Esophagus muscularis mucosa (tissue), 4 donors: ENCODE results near the gene CACNA2D2. TPM values are rescaled to one million over a fixed set of nuclear protein-coding genes. Genes with fewer than 3 reads are reported as not detected.

ENCODE experiments used
- DNase-seq: peaks from one replicate; pipeline ENCODE4 v3.0.0-alpha.2; 2017; ENCODE audit errors: extremely low spot score
- H3K27ac ChIP-seq, 4 donors: fragments of 200-600 bp; sonication (generic); replicated peaks in 1 of 4; 1 replicate in 3 of 4; 2 replicates in 1 of 4; pipeline ENCODE4 v1.5.1; 2016 to 2019; ENCODE audit warnings: mild to moderate bottlenecking in 1 of 4
- H3K27me3 ChIP-seq, 4 donors: fragments of 200-600 bp; sonication (generic); one replicate each; pipeline versions ENCODE4 v1.5.1 to v1.6.0; 2016 to 2019
- H3K36me3 ChIP-seq, 4 donors: fragments of 200-600 bp; sonication (generic); one replicate each; pipeline ENCODE4 v1.5.1; 2016 to 2019
- H3K4me1 ChIP-seq, 4 donors: fragments of 200-600 bp; sonication (generic); one replicate each; pipeline ENCODE4 v1.5.1; 2016 to 2019
- H3K4me3 ChIP-seq, 4 donors: fragments of 200-600 bp; sonication (generic); 1 replicate in 2 of 4; 2 replicates in 2 of 4; pipeline ENCODE4 v1.5.1; 2016 to 2019; ENCODE audit warnings: mild to moderate bottlenecking in 4 of 4, moderate library complexity in 1 of 4
- H3K9me3 ChIP-seq, 4 donors: fragments of 200-600 bp; sonication (generic); 1 replicate in 3 of 4; 2 replicates in 1 of 4; pipeline ENCODE4 v1.5.1; 2016 to 2019
- EP300 ChIP-seq: sonication (generic); formaldehyde crosslinking; IDR thresholded peaks from one replicate; pipeline ENCODE4 v1.6.1; 2017; ENCODE audit warnings: antibody characterized with exemption
- POLR2A ChIP-seq: fragments of 450-650 bp; IDR thresholded peaks from one replicate; pipeline ENCODE4 v1.6.1; 2017; ENCODE audit warnings: antibody characterized with exemption, moderate library complexity, mild to moderate bottlenecking, low read depth
- POLR2AphosphoS5 ChIP-seq, 2 donors: sonication (generic); formaldehyde crosslinking; IDR thresholded peaks; one replicate each; pipeline ENCODE4 v1.6.1; 2017; ENCODE audit warnings: antibody characterized with exemption in 2 of 2
- WGBS: methylation state at CpG from one replicate; pipeline ENCODE4 v1.1.5; 2018; 5-methylcytosine and 5-hydroxymethylcytosine counted together
- intact Hi-C: fragments of 100-400 bp; cut with DNase I; formaldehyde crosslinking; loops from one replicate; pipeline ENCODE4 v1.15.1; 2023
- total RNA-seq, 4 donors: library from RNA; depleted of rRNA; stranded (reverse); fragments of >200 nt; gene quantifications; one replicate each; pipeline versions ENCODE4 v1.1.0 to v1.2.1, GENCODE V29; 2016
- TF ChIP-seq, protein P1 (sequence below), 3 experiments: fragments of 200-600 bp in 2 of 3; fragments of 450-650 bp in 1 of 3; sonication (generic) in 2 of 3; IDR thresholded peaks; one replicate each; pipeline ENCODE4 v1.5.1; 2017 to 2019; ENCODE audit warnings: antibody characterized with exemption in 3 of 3, mild to moderate bottlenecking in 2 of 3, moderate library complexity in 1 of 3

CACNA2D2 gene
- total RNA-seq, 4 donors from 2014 or later = 0.84 to 2.8 (median 1.1) TPM

DNA sequence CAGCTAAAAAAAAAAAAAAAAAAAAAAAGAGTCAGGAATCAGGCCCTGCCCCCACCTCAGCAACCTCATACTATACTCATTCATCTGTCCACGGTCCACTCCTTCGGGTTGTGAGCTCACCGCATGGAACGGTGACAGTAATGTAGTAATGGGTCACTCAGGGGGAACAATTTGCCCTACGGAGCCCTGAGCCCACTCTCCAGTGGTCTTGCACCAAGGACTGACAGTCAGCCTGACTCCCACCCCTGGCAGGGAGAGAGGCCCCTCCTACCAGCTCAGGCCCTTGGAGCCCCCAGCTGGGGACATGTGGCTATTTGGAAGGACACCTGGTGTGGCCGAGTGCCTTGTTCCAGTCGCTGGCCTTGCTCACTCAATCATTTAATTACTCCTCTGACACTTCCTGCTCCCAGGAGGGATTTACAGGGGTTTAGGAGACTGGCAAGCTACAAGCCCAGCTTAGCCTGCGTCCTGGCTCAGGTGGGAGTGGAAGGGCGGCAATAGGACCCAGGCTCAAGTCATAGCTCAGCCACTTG, 19.9 kb upstream of the CACNA2D2 start:
- 66% methylated on average over 7 of the region's 9 CpGs for WGBS
- intact Hi-C loops = no loop called here

DNA sequence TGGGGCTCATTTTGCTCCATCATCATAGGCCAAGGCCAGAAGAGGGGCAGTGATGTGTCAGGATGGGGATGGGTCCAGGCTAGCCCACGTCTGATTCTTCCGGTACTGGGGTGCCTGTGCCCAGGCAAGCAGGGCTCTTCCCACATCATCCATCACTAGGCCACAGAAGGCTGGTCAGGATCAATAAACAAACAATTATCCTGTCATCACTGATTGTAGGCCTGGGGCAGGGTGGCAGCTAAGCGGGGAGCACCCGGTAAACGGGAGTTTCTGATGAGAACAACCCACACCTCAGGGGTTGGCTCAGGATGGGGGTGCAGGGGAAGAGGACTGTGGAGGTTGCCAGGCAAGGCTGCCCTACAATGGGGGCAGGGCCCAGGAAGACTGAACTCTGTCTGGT, 18.1 kb upstream of the CACNA2D2 start:
- no peak overlapping the region for H3K4me3 ChIP-seq
- no peaks in the 10 kb centered on the region for H3K36me3 ChIP-seq
- H3K27me3 ChIP-seq = peaks cover 0 to 11% (median 0%) of the 10 kb centered on the region in 4 donors
- H3K4me1 ChIP-seq = peaks cover 0 to 5% (median 4%) of the 10 kb centered on the region in 4 donors
- TF ChIP-seq EP300 = no peak
- TF ChIP-seq POLR2A = no peak
- TF ChIP-seq, protein P1, sequence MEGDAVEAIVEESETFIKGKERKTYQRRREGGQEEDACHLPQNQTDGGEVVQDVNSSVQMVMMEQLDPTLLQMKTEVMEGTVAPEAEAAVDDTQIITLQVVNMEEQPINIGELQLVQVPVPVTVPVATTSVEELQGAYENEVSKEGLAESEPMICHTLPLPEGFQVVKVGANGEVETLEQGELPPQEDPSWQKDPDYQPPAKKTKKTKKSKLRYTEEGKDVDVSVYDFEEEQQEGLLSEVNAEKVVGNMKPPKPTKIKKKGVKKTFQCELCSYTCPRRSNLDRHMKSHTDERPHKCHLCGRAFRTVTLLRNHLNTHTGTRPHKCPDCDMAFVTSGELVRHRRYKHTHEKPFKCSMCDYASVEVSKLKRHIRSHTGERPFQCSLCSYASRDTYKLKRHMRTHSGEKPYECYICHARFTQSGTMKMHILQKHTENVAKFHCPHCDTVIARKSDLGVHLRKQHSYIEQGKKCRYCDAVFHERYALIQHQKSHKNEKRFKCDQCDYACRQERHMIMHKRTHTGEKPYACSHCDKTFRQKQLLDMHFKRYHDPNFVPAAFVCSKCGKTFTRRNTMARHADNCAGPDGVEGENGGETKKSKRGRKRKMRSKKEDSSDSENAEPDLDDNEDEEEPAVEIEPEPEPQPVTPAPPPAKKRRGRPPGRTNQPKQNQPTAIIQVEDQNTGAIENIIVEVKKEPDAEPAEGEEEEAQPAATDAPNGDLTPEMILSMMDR (IDR thresholded peaks at IDR 0.05) = no peak
- TF ChIP-seq POLR2AphosphoS5 (IDR thresholded peaks at IDR 0.05) = no peak
- WGBS = 82% methylated on average over 2 of the region's 5 CpGs
- no peak overlapping the region for H3K27ac ChIP-seq
- H3K9me3 ChIP-seq = no peaks in the 10 kb centered on the region
- intact Hi-C loops = no loop called here
- no peak for DNase-seq

More for the DNA sequence above, 19.9 kb upstream of the CACNA2D2 start:
- TF ChIP-seq, protein P1 (IDR thresholded peaks at IDR 0.05) = no peak
- TF ChIP-seq EP300 = no peak
- Histone ChIP-seq H3K27me3 (peaks cover 0 to 27% (median 0%) of the 10 kb centered on the region in 4 donors), H3K4me3 (no peak overlapping the region), H3K9me3 (no peaks in the 10 kb centered on the region), H3K27ac (no peak overlapping the region), H3K36me3 (no peaks in the 10 kb centered on the region), H3K4me1 (no peaks in the 10 kb centered on the region)
- no peak for DNase-seq

DNA sequence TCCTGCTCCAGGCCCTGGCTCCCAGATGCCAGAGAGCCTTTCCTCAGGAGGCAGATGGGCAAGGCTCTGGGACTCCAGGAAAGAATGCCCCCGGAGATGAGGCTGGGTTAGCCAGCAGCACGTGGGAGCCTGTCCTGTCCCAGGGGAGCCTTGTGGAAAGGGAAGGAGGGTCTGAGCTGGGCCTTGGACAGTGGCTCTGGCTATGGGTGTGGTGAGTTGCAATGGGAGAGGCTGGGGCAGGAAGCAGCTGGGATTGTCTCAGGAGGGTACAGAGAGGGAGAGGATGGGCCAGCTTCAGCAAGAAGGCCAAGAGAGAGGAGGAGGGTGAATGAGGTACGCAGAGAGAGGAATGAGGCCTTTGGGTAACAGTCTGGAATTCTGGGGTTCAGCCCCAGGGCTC, 17.4 kb upstream of the CACNA2D2 start:
- H3K4me1 ChIP-seq = peaks cover 7 to 12% (median 11%) of the 10 kb centered on the region in 4 donors
- H3K9me3 ChIP-seq = no peaks in the 10 kb centered on the region
- H3K27me3 ChIP-seq = peaks cover 0 to 9% (median 0%) of the 10 kb centered on the region in 4 donors
- intact Hi-C loops = no loop called here
- H3K4me3 ChIP-seq = no peak overlapping the region
- TF ChIP-seq POLR2AphosphoS5 (IDR thresholded peaks at IDR 0.05) (no peak), POLR2A (no peak), EP300 (no peak)
- TF ChIP-seq, protein P1 (IDR thresholded peaks at IDR 0.05) = no peak
- H3K27ac ChIP-seq = no peak overlapping the region
- no peaks in the 10 kb centered on the region for H3K36me3 ChIP-seq
- 59% methylated on average over 3 of the region's 3 CpGs for WGBS
- no peak for DNase-seq

DNA sequence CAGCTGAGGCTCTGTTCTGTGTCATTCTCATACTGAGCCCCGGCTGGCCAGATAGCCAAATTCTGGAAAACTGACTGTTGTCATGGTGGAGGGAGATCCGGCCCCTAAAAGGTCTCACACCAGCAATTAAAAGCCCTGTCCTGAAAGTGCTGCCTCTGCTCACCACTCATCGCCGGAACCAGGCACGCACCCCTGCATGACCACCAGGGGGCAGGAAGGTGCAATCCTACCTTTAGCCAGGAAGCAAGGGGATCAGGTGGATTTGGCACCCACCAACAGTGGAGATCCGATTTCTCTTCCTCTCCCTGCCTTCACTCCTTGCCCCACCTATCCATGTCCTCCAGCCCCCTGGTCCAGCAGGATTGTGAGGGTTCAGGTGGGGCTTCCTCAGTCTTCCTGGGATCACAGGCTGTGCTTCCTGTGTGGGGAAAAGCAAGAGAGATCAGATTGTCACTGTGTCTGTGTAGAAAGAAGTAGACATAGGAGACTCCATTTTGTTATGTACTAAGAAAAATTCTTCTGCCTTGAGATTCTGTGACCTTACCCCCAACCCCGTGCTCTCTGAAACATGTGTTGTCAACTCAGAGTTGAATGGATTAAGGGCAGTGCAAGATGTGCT, 16.1 kb upstream of the CACNA2D2 start:
- WGBS = 20% methylated on average over 7 of the region's 7 CpGs
- H3K27me3 ChIP-seq = peaks cover 0 to 6% (median 0%) of the 10 kb centered on the region in 4 donors
- TF ChIP-seq, protein P1 (IDR thresholded peaks at IDR 0.05) = peak; percentile 74 to 86 (median 77)
- no peak for TF ChIP-seq POLR2AphosphoS5 (IDR thresholded peaks at IDR 0.05)
- no peak overlapping the region for H3K4me3 ChIP-seq
- peaks cover 15 to 20% (median 18%) of the 10 kb centered on the region in 4 donors for H3K4me1 ChIP-seq
- DNase-seq = no peak
- no peaks in the 10 kb centered on the region for H3K9me3 ChIP-seq
- intact Hi-C loops = no loop called here
- H3K36me3 ChIP-seq = no peaks in the 10 kb centered on the region
- H3K27ac ChIP-seq = no peak overlapping the region

DNA sequence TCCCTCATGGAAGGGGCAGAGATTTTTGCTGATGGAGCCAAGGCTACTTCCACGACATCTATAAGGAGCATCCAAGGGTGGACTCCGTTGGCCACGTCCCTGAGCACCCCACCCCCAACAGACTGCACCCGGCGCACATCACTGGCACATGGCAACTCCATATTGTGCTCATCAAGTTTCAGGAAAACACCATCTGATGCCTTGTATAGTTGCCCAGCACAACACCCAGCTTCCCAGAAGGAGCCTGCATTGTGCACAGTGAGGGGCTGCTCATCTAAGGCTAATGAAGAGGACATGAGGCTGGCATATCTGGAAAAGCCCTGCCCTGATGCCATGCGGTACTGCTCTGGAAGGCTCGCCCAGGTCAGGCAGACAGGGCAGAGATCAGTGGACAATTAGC, 15.0 kb upstream of the CACNA2D2 start:
- no peak for DNase-seq
- H3K27me3 ChIP-seq = peaks cover 0 to 6% (median 0%) of the 10 kb centered on the region in 4 donors
- 92% methylated on average over 2 of the region's 7 CpGs for WGBS
- intact Hi-C loops = no loop called here
- H3K4me3 ChIP-seq = no peak overlapping the region
- no peaks in the 10 kb centered on the region for H3K36me3 ChIP-seq
- TF ChIP-seq POLR2AphosphoS5 (IDR thresholded peaks at IDR 0.05) (no peak), EP300 (no peak), POLR2A (no peak)
- TF ChIP-seq, protein P1 (IDR thresholded peaks at IDR 0.05) = no peak
- H3K27ac ChIP-seq = no peak overlapping the region
- peaks cover 15 to 20% (median 18%) of the 10 kb centered on the region in 4 donors for H3K4me1 ChIP-seq
- no peaks in the 10 kb centered on the region for H3K9me3 ChIP-seq
